HepG2 (cell line): Measurements from ENCODE around the gene PRR19. TPM values are rescaled to one million over a fixed set of nuclear protein-coding genes. Genes with fewer than 3 reads are reported as not detected.

Experiments
- ATAC-seq: fragments of 200-7000 bp; cut with Tn5 transposase; 3 replicates; pipeline ENCODE4 v1.9.1; 2020; ENCODE audit warnings: mild to moderate bottlenecking, moderate library complexity
- BruUV-seq: library from RNA; stranded (reverse); fragments of 400-500 nt; replicated peaks from 2 replicates; lab custom pipeline; 2021; lab: Mats Ljungman, UMichigan
- CTCF ChIA-PET: fragments of 300-600 bp; formaldehyde crosslinking; extraction: SDS; loops from one replicate; lab custom pipeline; 2021; ENCODE audit warnings: low total read pairs, inconsistent platforms, low intra/inter-chr PET ratio; lab: Yijun Ruan, JAX
- POLR2A ChIA-PET: fragments of 350-600 bp; sonication (Branson Sonifier 250); formaldehyde crosslinking; loops from one replicate; lab custom pipeline; 2020; ENCODE audit warnings: antibody characterized with exemption, inconsistent platforms; lab: Yijun Ruan, JAX
- DNase-seq: peaks from one replicate; pipeline ENCODE4 v3.0.0-alpha.2; 2015; ENCODE audit warnings: low spot score
- FAIRE-seq: peaks from 3 replicates; lab custom pipeline; 2011; peaks lifted over from hg19 to GRCh38; lab: Jason Lieb, UNC
- H2AFZ ChIP-seq: one replicate; pipeline ENCODE4 v1.6.1; 2011; ENCODE audit warnings: low read length, inconsistent platforms
- H3K27ac ChIP-seq: fragments of 300-600 bp; 3 replicates; pipeline ENCODE4 v1.8.0; 2011; ENCODE audit warnings: mixed run types, mild to moderate bottlenecking, mixed read lengths, low read length, inconsistent platforms; ENCODE audit not compliant: insufficient read depth; ENCODE audit errors: extremely low read length
- H3K27me3 ChIP-seq, 2 experiments: fragments of 200-600 bp in 1 of 2; 2 replicates in 1 of 2; 3 replicates in 1 of 2; pipeline versions ENCODE4 v1.6.0 to v1.8.0; 2011; ENCODE audit warnings: low read length in 2 of 2, mild to moderate bottlenecking in 2 of 2, moderate library complexity in 2 of 2, inconsistent platforms in 1 of 2; ENCODE audit not compliant: insufficient read depth in 2 of 2, control insufficient read depth in 1 of 2
- H3K36me3 ChIP-seq, 2 experiments: fragments of 200-600 bp in 1 of 2; replicated peaks in 1 of 2; 2 replicates in 1 of 2; 3 replicates in 1 of 2; pipeline versions ENCODE4 v1.5.1 to v1.8.0; 2011; ENCODE audit warnings: low read length in 2 of 2, inconsistent platforms in 1 of 2; ENCODE audit not compliant: insufficient read depth in 2 of 2, control insufficient read depth in 1 of 2
- H3K4me1 ChIP-seq: 2 replicates; pipeline ENCODE4 v1.5.1; 2012; ENCODE audit warnings: low read length, inconsistent platforms; ENCODE audit not compliant: insufficient read depth
- H3K4me2 ChIP-seq: 2 replicates; pipeline ENCODE4 v1.6.0; 2011; ENCODE audit warnings: low read depth, low read length, inconsistent platforms
- H3K4me3 ChIP-seq, 3 experiments: fragments of 200-600 bp in 1 of 3; sonication (generic), shearing (Covaris generic) in 1 of 3; replicated peaks in 1 of 3; 2 replicates each; pipeline ENCODE4 v1.5.1; 2011 to 2016; ENCODE audit warnings: low read length in 3 of 3, inconsistent platforms in 2 of 3, low read depth in 2 of 3, mild to moderate bottlenecking in 2 of 3, control low read depth in 1 of 3, mixed read lengths in 1 of 3; ENCODE audit not compliant: insufficient read depth in 1 of 3
- H3K79me2 ChIP-seq: one replicate; pipeline ENCODE4 v1.6.1; 2011; ENCODE audit warnings: low read length, inconsistent platforms; ENCODE audit not compliant: insufficient read depth
- H3K9ac ChIP-seq: 2 replicates; pipeline ENCODE4 v1.6.0; 2011; ENCODE audit warnings: mild to moderate bottlenecking, low read depth, low read length, inconsistent platforms; ENCODE audit not compliant: insufficient read depth
- H3K9me3 ChIP-seq: 2 replicates; pipeline ENCODE4 v1.5.1; 2012; ENCODE audit warnings: mild to moderate bottlenecking, low read length
- H4K20me1 ChIP-seq: 2 replicates; pipeline ENCODE4 v1.6.0; 2011; ENCODE audit warnings: inconsistent platforms, mild to moderate bottlenecking, low read length, moderate library complexity; ENCODE audit not compliant: insufficient read depth
- CREM ChIP-seq, 2 experiments: sonication (generic) in 1 of 2; formaldehyde crosslinking in 1 of 2; IDR thresholded peaks; 2 replicates each; pipeline versions ENCODE4 v1.4.0 to v1.6.1; 2016 to 2020; ENCODE audit warnings: antibody characterized with exemption in 1 of 2, mild to moderate bottlenecking in 1 of 2, missing genetic modification reagents in 1 of 2
- FOXO1 ChIP-seq: sonication (generic); formaldehyde crosslinking; IDR thresholded peaks from 2 replicates; pipeline ENCODE4 v1.4.0; 2020; ENCODE audit warnings: missing genetic modification reagents
- PBX3 ChIP-seq: sonication (generic); formaldehyde crosslinking; IDR thresholded peaks from 2 replicates; pipeline ENCODE4 v1.8.1; 2023; ENCODE audit warnings: missing genetic modification reagents, inconsistent platforms, borderline replicate concordance
- RBFOX2 ChIP-seq: fragments of 200-400 bp; formaldehyde crosslinking; IDR thresholded peaks from 2 replicates; pipeline ENCODE4 v1.6.1; 2017; ENCODE audit warnings: low read depth, mild to moderate bottlenecking, low read length
- ZNF121 ChIP-seq: sonication (generic); formaldehyde crosslinking; IDR thresholded peaks from 2 replicates; pipeline ENCODE4 v1.5.0; 2020; ENCODE audit warnings: mild to moderate bottlenecking, missing genetic modification reagents
- WGBS: methylation state at CpG from one replicate; pipeline ENCODE4 v1.1.6; 2017; ENCODE audit warnings: low lambda C conversion rate; 5-methylcytosine and 5-hydroxymethylcytosine counted together
- in situ Hi-C: cut with HindIII; loops from 2 replicates; pipeline ENCODE4 v1.10.0; 2017; ENCODE audit warnings: low pct_unique_long_range_greater_than_20kb; ENCODE audit not compliant: extremely low pct_ligation_motif_present
- intact Hi-C: fragments of 100-400 bp; cut with micrococcal nuclease; formaldehyde crosslinking; loops from one replicate; pipeline ENCODE4 v1.10.0; 2022; ENCODE audit not compliant: unreplicated experiment
- polyA plus RNA-seq, 8 experiments: library from polyadenylated mRNA; depleted of rRNA in 3 of 8; stranded (reverse) in 7 of 8; unstranded in 1 of 8; fragments of >200 nt; fragmentation: Illumina TruSeq in 4 of 8; extraction: Trizol in 4 of 8; gene quantifications; 2 replicates each; pipeline versions ENCODE4 v1.2.1 to v1.2.3, GENCODE V29; 2011 to 2016; ENCODE audit warnings: low read depth in 4 of 8, missing spikeins in 1 of 8, mixed read lengths in 1 of 8; ENCODE audit not compliant: insufficient read depth in 1 of 8
- total RNA-seq, 5 experiments: library from RNA; depleted of rRNA; stranded (reverse); fragments of >200 nt; fragmentation: Illumina TruSeq; extraction: Trizol; gene quantifications; 2 replicates each; pipeline ENCODE4 v1.2.3, GENCODE V29; 2016; ENCODE audit warnings: low read depth in 1 of 5
- TF ChIP-seq, protein P1 (sequence below): sonication (generic); formaldehyde crosslinking; IDR thresholded peaks from 2 replicates; pipeline ENCODE4 v1.4.0; 2020; ENCODE audit warnings: missing genetic modification reagents

The PRR19 gene
- total and polyA plus RNA-seq, 2 of the 13 experiments (the other 11 are each of a cell fraction or from before 2014, with no cell fraction given), result 0.21 to 0.33 TPM

DNA sequence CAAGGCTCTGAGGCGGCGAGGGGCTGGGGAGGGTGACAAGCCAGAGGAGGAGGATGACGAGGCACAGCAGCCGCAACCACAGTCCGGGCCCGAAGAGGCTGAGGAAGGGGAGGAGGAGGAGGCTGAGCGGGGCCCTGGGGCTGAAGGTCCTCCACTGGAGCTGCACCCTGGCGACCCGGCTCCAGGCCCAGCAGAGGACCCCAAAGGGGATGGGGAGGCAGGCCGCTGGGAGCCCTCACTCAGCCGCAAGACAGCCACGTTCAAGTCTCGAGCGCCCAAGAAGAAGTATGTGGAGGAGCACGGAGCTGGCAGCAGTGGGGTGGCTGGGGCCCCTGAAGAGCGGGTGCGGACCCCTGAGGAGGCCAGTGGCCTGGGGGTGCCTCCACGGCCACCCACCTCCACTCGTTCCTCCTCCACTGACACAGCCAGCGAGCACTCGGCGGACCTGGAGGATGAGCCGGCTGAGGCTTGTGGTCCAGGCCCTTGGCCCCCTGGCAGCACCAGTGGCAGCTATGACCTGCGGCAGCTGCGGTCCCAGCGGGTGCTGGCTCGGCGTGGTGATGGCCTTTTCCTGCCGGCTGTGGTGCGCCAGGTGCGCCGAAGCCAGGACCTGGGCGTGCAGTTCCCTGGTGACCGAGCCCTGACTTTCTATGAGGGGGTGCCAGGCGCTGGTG, 29.9 kb upstream of the PRR19 start:
- intact Hi-C loops, result no loop called here
- H3K27ac ChIP-seq, result no peak overlapping the region
- peak overlapping the region; percentile 90; the same call in 1 of the 2 replicates for H3K9ac ChIP-seq

GRCh38 chr19:42272535-42272897, 29.4 kb upstream of the PRR19 start:
- H3K79me2 ChIP-seq, result peaks cover 19% of the 10 kb centered on the region
- H3K9ac ChIP-seq, result no peak overlapping the region
- no peak overlapping the region for H3K4me3 ChIP-seq
- no peaks in the 10 kb centered on the region; a peak in 1 of 5 replicates for H3K27me3 ChIP-seq
- BruUV-seq, result no TSS peak
- WGBS, result 98% methylated on average over 5 of the region's 9 CpGs
- no peaks in the 10 kb centered on the region for H4K20me1 ChIP-seq
- H3K36me3 ChIP-seq, result peaks cover 5 to 21% of the 10 kb centered on the region in 2 experiments; a peak in 4 of 5 replicates
- no peak overlapping the region for H2AFZ ChIP-seq
- DNase-seq, result no peak
- in situ Hi-C loops (no loop called here), intact Hi-C loops (no loop called here)
- ChIA-PET POLR2A (no interaction called here), CTCF (no interaction called here)
- no peak for ATAC-seq
- no peaks in the 10 kb centered on the region for H3K9me3 ChIP-seq
- H3K27ac ChIP-seq, result no peak overlapping the region
- FAIRE-seq, result no peak
- peaks cover 29% of the 10 kb centered on the region for H3K4me1 ChIP-seq
- no peak overlapping the region for H3K4me2 ChIP-seq
- TF ChIP-seq PBX3 (CRISPR knock-in tag) (no peak), RBFOX2 (0 out of 2 replicates have a peak, but pooled peaks have one; percentile 3)

More for the DNA sequence above, 29.9 kb upstream of the PRR19 start:
- no peak overlapping the region for H3K4me3 ChIP-seq
- POLR2A ChIA-PET, result interaction anchor here (3.2 kb wide), 1 partner anchor 9 kb away, joined by 44 read pairs; no protein-coding TSS in a partner anchor
- H3K27me3 ChIP-seq, result no peaks in the 10 kb centered on the region; a peak in 1 of 5 replicates
- TF ChIP-seq CREM (IDR thresholded peaks at IDR 0.05) (no peak), CREM (CRISPR knock-in tag; IDR thresholded peaks at IDR 0.05) (no peak), ZNF121 (CRISPR knock-in tag) (no peak), FOXO1 (CRISPR knock-in tag) (no peak), RBFOX2 (0 out of 2 replicates have a peak, but pooled peaks have one; percentile 9)
- TF ChIP-seq, protein P1, sequence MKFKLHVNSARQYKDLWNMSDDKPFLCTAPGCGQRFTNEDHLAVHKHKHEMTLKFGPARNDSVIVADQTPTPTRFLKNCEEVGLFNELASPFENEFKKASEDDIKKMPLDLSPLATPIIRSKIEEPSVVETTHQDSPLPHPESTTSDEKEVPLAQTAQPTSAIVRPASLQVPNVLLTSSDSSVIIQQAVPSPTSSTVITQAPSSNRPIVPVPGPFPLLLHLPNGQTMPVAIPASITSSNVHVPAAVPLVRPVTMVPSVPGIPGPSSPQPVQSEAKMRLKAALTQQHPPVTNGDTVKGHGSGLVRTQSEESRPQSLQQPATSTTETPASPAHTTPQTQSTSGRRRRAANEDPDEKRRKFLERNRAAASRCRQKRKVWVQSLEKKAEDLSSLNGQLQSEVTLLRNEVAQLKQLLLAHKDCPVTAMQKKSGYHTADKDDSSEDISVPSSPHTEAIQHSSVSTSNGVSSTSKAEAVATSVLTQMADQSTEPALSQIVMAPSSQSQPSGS (CRISPR knock-in tag), result no peak
- DNase-seq (no peak), ATAC-seq (no peak), FAIRE-seq (no peak)
- peaks cover 29% of the 10 kb centered on the region for H3K4me1 ChIP-seq
- no TSS peak for BruUV-seq
- H2AFZ ChIP-seq, result no peak overlapping the region
- no peaks in the 10 kb centered on the region for H4K20me1 ChIP-seq
- WGBS, result 98% methylated on average over 16 of the region's 35 CpGs
- no peaks in the 10 kb centered on the region for H3K9me3 ChIP-seq
- CTCF ChIA-PET, result no interaction called here
- H3K4me2 ChIP-seq, result no peak overlapping the region
- H3K79me2 ChIP-seq, result peaks cover 19% of the 10 kb centered on the region
- H3K36me3 ChIP-seq, result peaks cover 5 to 21% of the 10 kb centered on the region in 2 experiments; a peak in 4 of 5 replicates
- in situ Hi-C loops, result no loop called here
